ENCODE results near the gene ADAMTS16.

The ADAMTS16 gene

GRCh38 chr5:5141625-5142525 is 1.7 kb downstream of the ADAMTS16 start:
- H3K27me3 ChIP-seq (ENCODE audit: control insufficient read depth, insufficient read depth, low read length, poor library complexity, severe bottlenecking) = peaks cover 29% of the 10 kb centered on the region
- H3K4me3 ChIP-seq (ENCODE audit: insufficient read depth, low read depth, low read length) = no peak overlapping the region
- no peaks in the 10 kb centered on the region for H3K36me3 ChIP-seq (ENCODE audit: control insufficient read depth, insufficient read depth, low read length)
- no peak overlapping the region for H3K27ac ChIP-seq (ENCODE audit: insufficient read depth, low read depth, low read length, poor library complexity, severe bottlenecking)
- no peaks in the 10 kb centered on the region for H3K4me1 ChIP-seq (ENCODE audit: control insufficient read depth, insufficient read depth, low read length)
- WGBS, 2 experiments = 58 to 83% methylated on average over 3 to 5 of the region's 6 CpGs
- no peaks in the 10 kb centered on the region for H3K9me3 ChIP-seq (ENCODE audit: control insufficient read depth, low read length)

GRCh38 chr5:5144441-5144840 is 4.3 kb downstream of the ADAMTS16 start:
- no peak overlapping the region for H3K27ac ChIP-seq (ENCODE audit: insufficient read depth, low read depth, low read length, poor library complexity, severe bottlenecking)
- no peaks in the 10 kb centered on the region for H3K4me1 ChIP-seq (ENCODE audit: control insufficient read depth, insufficient read depth, low read length)
- H3K4me3 ChIP-seq (ENCODE audit: insufficient read depth, low read depth, low read length) = no peak overlapping the region
- H3K27me3 ChIP-seq (ENCODE audit: control insufficient read depth, insufficient read depth, low read length, poor library complexity, severe bottlenecking) = peaks cover 22% of the 10 kb centered on the region
- WGBS, 2 experiments = 95 to 98% methylated on average over 6 of the region's 7 CpGs
- no peaks in the 10 kb centered on the region for H3K9me3 ChIP-seq (ENCODE audit: control insufficient read depth, low read length)
- H3K36me3 ChIP-seq (ENCODE audit: control insufficient read depth, insufficient read depth, low read length) = no peaks in the 10 kb centered on the region

GRCh38 chr5:5145651-5146529 is 5.8 kb downstream of the ADAMTS16 start:
- Histone ChIP-seq H3K9me3 (ENCODE audit: control insufficient read depth, low read length) (no peaks in the 10 kb centered on the region), H3K4me1 (ENCODE audit: control insufficient read depth, insufficient read depth, low read length) (no peaks in the 10 kb centered on the region), H3K36me3 (ENCODE audit: control insufficient read depth, insufficient read depth, low read length) (no peaks in the 10 kb centered on the region), H3K4me3 (ENCODE audit: insufficient read depth, low read depth, low read length) (no peak overlapping the region), H3K27me3 (ENCODE audit: control insufficient read depth, insufficient read depth, low read length, poor library complexity, severe bottlenecking) (peaks cover 8% of the 10 kb centered on the region), H3K27ac (ENCODE audit: insufficient read depth, low read depth, low read length, poor library complexity, severe bottlenecking) (no peak overlapping the region)
- 95 to 96% methylated on average over 18 of the region's 18 CpGs for WGBS, 2 experiments

GRCh38 chr5:5146530-5147160 is 6.5 kb downstream of the ADAMTS16 start:
- no peak overlapping the region for H3K4me3 ChIP-seq (ENCODE audit: insufficient read depth, low read depth, low read length)

GRCh38 chr5:5149154-5149553 is 9.0 kb downstream of the ADAMTS16 start:
- Histone ChIP-seq H3K9me3 (ENCODE audit: control insufficient read depth, low read length) (no peaks in the 10 kb centered on the region), H3K4me1 (ENCODE audit: control insufficient read depth, insufficient read depth, low read length) (no peaks in the 10 kb centered on the region), H3K4me3 (ENCODE audit: insufficient read depth, low read depth, low read length) (no peak overlapping the region), H3K36me3 (ENCODE audit: control insufficient read depth, insufficient read depth, low read length) (no peaks in the 10 kb centered on the region), H3K27me3 (ENCODE audit: control insufficient read depth, insufficient read depth, low read length, poor library complexity, severe bottlenecking) (no peaks in the 10 kb centered on the region), H3K27ac (ENCODE audit: insufficient read depth, low read depth, low read length, poor library complexity, severe bottlenecking) (no peak overlapping the region)
- WGBS, 2 experiments = 60% methylated on average over 1 of the region's 1 CpG; no CpG with 5 or more reads in 1 of the 2 experiments

More at GRCh38 chr5:5146530-5147160, 6.5 kb downstream of the ADAMTS16 start:
- H3K4me1 ChIP-seq (ENCODE audit: control insufficient read depth, insufficient read depth, low read length) = no peaks in the 10 kb centered on the region
- H3K27ac ChIP-seq (ENCODE audit: insufficient read depth, low read depth, low read length, poor library complexity, severe bottlenecking) = no peak overlapping the region
- H3K36me3 ChIP-seq (ENCODE audit: control insufficient read depth, insufficient read depth, low read length) = no peaks in the 10 kb centered on the region
- H3K9me3 ChIP-seq (ENCODE audit: control insufficient read depth, low read length) = no peaks in the 10 kb centered on the region
- peaks cover under 1% of the 10 kb centered on the region for H3K27me3 ChIP-seq (ENCODE audit: control insufficient read depth, insufficient read depth, low read length, poor library complexity, severe bottlenecking)
- WGBS, 2 experiments = 85 to 86% methylated on average over 11 of the region's 11 CpGs

GRCh38 chr5:5150667-5151066 is 10.5 kb downstream of the ADAMTS16 start:
- WGBS, 2 experiments = 97% methylated on average over 3 of the region's 3 CpGs
- Histone ChIP-seq H3K36me3 (ENCODE audit: control insufficient read depth, insufficient read depth, low read length) (no peaks in the 10 kb centered on the region), H3K9me3 (ENCODE audit: control insufficient read depth, low read length) (no peaks in the 10 kb centered on the region), H3K4me3 (ENCODE audit: insufficient read depth, low read depth, low read length) (no peak overlapping the region), H3K27me3 (ENCODE audit: control insufficient read depth, insufficient read depth, low read length, poor library complexity, severe bottlenecking) (no peaks in the 10 kb centered on the region), H3K27ac (ENCODE audit: insufficient read depth, low read depth, low read length, poor library complexity, severe bottlenecking) (no peak overlapping the region), H3K4me1 (ENCODE audit: control insufficient read depth, insufficient read depth, low read length) (no peaks in the 10 kb centered on the region)

- Histone ChIP-seq H3K36me3 (ENCODE audit: control insufficient read depth, insufficient read depth, low read length) (no peaks in the 10 kb centered on the region), H3K4me3 (ENCODE audit: insufficient read depth, low read depth, low read length) (no peak overlapping the region), H3K27ac (ENCODE audit: insufficient read depth, low read depth, low read length, poor library complexity, severe bottlenecking) (no peak overlapping the region), H3K4me1 (ENCODE audit: control insufficient read depth, insufficient read depth, low read length) (no peaks in the 10 kb centered on the region), H3K27me3 (ENCODE audit: control insufficient read depth, insufficient read depth, low read length, poor library complexity, severe bottlenecking) (no peaks in the 10 kb centered on the region), H3K9me3 (ENCODE audit: control insufficient read depth, low read length) (no peaks in the 10 kb centered on the region)
- WGBS, 2 experiments = 73 to 75% methylated on average over 2 of the region's 2 CpGs
These were observed 14.6 kb downstream of the ADAMTS16 start for GRCh38 chr5:5154733-5155132.

- H3K27ac ChIP-seq (ENCODE audit: insufficient read depth, low read depth, low read length, poor library complexity, severe bottlenecking) = no peak overlapping the region
- no peaks in the 10 kb centered on the region for H3K36me3 ChIP-seq (ENCODE audit: control insufficient read depth, insufficient read depth, low read length)
- no peaks in the 10 kb centered on the region for H3K9me3 ChIP-seq (ENCODE audit: control insufficient read depth, low read length)
- H3K27me3 ChIP-seq (ENCODE audit: control insufficient read depth, insufficient read depth, low read length, poor library complexity, severe bottlenecking) = no peaks in the 10 kb centered on the region
- H3K4me1 ChIP-seq (ENCODE audit: control insufficient read depth, insufficient read depth, low read length) = no peaks in the 10 kb centered on the region
- no peak overlapping the region for H3K4me3 ChIP-seq (ENCODE audit: insufficient read depth, low read depth, low read length)
- 97 to 100% methylated on average over 1 of the region's 1 CpG for WGBS, 2 experiments
These were observed 15.5 kb downstream of the ADAMTS16 start for GRCh38 chr5:5155617-5156016.

- Histone ChIP-seq H3K27ac (ENCODE audit: insufficient read depth, low read depth, low read length, poor library complexity, severe bottlenecking) (no peak overlapping the region), H3K36me3 (ENCODE audit: control insufficient read depth, insufficient read depth, low read length) (no peaks in the 10 kb centered on the region), H3K4me3 (ENCODE audit: insufficient read depth, low read depth, low read length) (no peak overlapping the region), H3K27me3 (ENCODE audit: control insufficient read depth, insufficient read depth, low read length, poor library complexity, severe bottlenecking) (no peaks in the 10 kb centered on the region), H3K9me3 (ENCODE audit: control insufficient read depth, low read length) (no peaks in the 10 kb centered on the region), H3K4me1 (ENCODE audit: control insufficient read depth, insufficient read depth, low read length) (no peaks in the 10 kb centered on the region)
- 69 to 85% methylated on average over 3 of the region's 3 CpGs for WGBS, 2 experiments
These were observed 16.4 kb downstream of the ADAMTS16 start for GRCh38 chr5:5156471-5157082.

All from ectodermal cell (in vitro differentiated cells).